HG03159 (cell line): Measurements from ENCODE around the gene WFDC1.

Experiments used
- ATAC-seq: cut with Tn5 transposase; IDR thresholded peaks from one replicate; pipeline ENCODE4 v1.9.1; 2021; ENCODE audit warnings: mild to moderate bottlenecking, moderate library complexity; ENCODE audit not compliant: unreplicated experiment

WFDC1 gene

DNA sequence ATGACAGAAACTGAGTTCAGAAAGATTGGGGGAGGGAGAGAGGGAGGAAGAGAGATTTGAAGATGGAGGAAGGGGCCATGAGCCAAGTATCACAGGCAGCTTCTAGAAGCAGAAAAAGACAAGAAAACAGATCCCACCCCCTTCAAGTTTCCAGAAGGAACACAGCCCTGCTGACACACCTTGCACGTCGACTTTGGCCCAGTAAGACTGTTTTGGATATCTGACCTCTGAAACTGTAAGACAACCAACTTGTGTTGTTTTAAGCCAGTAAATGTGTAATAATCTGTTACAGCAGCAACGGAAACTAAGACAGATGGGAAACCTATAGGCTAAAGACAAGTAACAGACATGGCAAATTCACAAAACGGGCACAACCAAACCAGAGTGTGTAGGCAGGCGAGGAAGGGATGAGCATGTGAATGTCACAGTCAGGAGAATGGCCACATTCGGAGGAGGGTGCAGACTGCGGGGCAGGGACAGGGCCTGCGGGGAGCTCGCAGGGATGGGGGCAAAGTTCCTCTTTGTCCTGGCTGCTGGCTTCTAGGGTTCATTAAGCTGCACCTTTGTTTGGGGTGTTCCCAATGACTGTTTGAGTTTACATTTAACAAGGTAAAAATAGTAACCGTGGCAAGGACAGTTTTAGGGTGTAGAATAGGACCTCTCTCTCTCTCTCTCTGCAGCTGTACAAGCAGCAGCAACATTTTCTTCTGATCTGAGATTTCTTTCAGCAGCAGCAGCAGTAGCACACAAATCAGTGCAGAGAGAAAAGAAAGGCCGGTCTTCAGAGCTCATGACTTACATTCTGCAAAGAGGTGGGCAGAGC, 55.4 kb downstream of the WFDC1 start:
- ATAC-seq, result no peak

- no peak for ATAC-seq
These were observed 56.2 kb downstream of the WFDC1 start for GRCh38 chr16:84350685-84351400.

DNA sequence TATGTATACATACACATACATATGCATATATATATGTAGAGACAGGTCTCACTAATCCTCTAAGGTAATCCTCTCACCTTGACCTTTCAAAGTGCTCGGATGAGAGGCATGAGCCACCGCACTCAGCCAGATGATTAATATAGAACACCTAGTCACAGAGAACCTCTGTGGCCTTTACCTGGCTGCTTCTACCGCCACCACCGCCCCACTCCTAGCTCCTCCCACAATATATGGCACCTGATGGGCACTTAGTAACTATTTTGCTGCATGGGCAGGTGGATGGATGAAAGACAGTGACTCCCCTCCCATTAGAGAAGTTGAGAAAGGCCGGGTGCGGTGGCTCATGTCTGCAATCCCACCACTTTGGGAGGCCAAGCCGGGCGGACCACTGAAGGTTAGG, 57.0 kb downstream of the WFDC1 start:
- ATAC-seq, result no peak

- no peak for ATAC-seq
These were observed 59.6 kb downstream of the WFDC1 start for GRCh38 chr16:84354306-84354705.

GRCh38 chr16:84355149-84355548, 60.5 kb downstream of the WFDC1 start:
- no peak for ATAC-seq

- ATAC-seq, result no peak
These were observed 61.5 kb downstream of the WFDC1 start for GRCh38 chr16:84356176-84356575.

DNA sequence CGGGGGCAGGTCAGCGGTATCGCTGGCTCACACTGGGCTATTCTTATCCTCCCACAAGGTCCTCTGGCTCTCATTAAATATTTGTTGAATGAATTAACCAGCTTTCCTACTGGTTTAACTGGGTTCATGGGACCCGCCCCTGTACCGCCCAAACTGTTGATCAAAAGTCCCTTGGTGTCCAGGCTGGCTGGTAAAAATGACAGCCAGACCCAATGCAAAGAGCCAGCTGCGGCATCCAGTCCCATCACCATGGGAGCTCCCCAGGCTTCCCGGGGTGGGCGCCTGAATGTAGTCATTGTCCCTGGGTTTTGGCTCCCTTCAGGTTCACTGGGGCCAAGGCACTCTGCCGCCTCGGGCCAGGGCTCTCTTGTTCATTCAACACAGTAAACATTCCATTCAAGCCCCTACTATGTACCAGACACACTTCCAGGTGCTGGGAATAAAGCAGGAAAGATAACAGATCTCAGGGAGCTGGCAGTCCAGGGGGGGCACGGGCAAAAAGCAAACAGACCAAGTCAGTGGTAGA, 62.0 kb downstream of the WFDC1 start:
- ATAC-seq, result no peak

DNA sequence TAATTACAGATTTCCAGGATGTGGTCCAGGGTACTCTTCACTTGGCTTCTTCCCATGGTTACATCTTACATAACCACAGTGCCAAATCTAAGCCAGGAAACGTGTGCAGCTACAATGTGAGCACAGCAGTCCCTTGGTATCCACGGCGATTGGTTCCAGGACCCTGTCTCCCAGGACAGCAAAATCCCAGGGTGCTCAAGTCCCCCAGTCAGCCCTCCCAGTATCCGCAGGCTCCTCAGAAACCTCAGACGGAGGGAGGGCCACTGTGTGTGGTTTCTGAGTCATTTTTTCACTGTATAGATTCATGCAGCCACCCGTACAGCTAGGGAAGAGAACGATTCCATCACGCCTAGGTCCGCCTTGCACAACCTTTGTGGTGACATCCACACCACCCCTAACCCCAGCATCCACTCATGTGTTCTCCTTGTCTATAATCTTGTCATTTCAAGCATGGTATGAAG, 62.5 kb downstream of the WFDC1 start:
- no peak for ATAC-seq

DNA sequence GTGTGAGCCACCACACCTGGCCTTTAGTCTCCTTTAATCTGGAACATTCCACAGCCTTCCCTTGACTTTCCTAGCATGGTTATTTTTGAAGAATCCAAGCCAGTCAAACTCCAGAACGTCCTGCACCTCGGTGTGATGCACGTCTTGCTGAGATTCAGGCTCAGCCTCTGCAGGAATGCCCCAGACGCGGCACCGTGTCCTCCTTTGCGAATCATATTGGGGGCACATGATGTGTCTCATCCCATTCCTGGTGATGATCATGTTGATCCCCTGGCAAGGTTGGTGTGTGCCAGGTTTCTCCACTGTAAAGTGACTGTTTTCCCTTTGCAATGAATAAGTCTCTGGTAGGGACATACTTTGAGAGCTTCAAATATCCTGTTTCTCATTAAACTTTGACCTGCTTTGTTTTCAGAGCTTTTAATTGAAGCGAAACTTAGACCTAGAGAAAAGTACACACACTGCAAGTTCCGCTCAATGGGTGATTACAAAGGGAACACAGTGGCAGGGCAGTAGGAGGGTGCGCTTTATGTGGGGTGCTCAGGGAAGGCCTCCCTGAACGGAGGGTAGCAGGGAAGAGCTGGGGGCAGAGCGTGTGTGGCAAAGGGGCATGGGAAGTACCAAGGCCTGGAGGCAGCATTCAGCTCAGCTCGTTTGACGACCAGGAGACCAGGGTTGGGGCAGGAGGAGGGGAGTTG, 64.1 kb downstream of the WFDC1 start:
- no peak for ATAC-seq

GRCh38 chr16:84359326-84359725, 64.6 kb downstream of the WFDC1 start:
- ATAC-seq, result no peak

DNA sequence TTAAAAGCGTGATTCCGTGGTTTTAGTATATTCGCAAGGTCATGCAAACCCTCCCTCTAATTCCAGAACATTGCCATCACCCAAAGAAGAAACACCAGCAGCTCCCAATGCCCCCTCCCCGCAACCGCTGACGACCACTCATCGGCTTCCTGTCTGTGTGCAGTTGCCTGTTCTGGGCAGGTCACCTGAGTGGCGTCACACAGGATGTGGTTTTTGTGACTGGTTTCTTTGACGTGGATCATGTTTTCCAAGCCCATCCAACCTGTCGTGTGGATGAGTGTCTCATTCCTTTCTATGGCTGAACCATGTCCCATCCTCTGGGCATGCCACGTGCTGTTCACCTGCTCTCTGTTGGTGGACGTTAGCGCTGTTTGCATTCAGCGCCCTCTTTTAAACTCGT, 65.5 kb downstream of the WFDC1 start:
- ATAC-seq, result no peak

DNA sequence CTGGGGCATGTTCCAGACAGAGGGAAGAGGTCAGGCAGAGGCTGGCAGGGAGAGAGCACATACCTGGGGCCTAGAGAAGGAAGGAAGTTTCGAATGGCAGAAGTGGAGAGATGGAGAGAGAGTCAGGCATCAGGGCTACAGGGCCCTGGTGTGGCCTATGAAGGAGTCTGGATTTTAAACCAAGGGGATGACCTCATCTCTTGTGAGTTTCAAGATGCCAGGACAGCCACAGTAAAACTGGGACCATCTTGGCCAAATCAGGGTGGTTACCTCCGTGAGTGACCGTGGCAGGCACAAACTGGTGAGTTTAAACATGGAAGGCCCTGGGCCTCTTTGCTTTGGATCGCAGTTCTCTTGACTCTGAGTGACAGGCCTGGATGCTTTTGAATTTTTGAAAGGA, 66.1 kb downstream of the WFDC1 start:
- no peak for ATAC-seq

DNA sequence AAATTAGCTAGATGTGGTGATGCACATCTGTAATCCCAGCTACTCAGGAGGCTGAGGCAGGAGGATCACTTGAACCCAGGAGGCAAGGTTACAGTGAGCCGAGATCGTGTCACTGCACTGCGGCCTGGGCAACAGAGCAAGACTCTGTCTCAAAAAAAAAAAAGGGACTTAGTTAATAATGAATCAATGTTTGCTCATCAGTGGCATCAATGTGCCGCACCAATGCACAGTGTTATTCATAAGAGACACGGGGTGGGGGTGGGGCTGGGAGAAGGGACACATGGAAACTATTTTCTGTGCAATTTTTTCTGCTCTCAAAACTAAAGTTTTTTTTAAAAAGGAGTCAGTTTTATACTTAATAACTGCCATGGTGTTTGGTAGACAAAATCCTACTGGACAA, 66.9 kb downstream of the WFDC1 start:
- no peak for ATAC-seq

DNA sequence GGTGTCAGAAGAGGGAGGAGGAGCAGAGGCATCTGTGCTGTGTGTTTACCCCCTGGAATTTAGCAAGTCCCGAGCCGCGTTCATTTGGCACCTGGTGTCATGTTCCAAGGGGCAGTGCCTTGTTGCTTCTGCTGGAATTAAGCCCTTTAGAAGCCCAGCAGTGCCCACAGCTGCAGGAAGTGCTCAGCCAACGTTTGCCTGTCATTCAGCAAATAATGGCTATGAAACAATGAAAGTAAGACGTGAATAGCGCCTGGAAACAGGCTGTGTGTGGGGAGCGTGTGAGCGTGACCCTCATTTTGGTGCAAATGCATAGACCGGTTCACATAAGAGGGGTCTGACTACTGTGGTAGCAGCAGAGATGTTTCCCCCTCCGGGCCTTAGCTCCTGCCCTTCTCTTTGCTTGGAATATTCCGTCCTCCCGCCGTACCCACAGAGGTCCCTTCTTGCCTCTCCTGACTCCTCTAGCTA, 67.8 kb downstream of the WFDC1 start:
- no peak for ATAC-seq

- ATAC-seq, result no peak
These were observed 71.5 kb downstream of the WFDC1 start for GRCh38 chr16:84366208-84366607.

DNA sequence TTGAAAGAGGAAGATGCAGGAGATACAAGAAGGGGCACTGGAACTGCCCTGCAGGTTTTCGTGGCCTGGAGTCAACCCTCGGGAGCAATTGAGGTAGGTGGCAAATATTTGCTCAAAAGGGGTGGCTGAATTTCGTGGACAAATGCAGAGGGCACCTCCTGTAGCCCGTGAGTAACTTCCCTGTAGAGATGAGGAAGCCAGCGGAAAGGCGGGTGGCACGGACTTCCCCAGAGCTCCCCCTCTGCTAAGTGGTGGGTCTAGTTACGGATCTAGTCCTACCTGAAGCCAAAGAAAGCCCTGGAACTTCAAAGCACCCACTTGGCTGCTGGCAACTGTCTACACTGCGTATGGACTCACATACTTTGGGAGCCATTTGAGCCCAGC, 72.6 kb downstream of the WFDC1 start:
- no peak for ATAC-seq

DNA sequence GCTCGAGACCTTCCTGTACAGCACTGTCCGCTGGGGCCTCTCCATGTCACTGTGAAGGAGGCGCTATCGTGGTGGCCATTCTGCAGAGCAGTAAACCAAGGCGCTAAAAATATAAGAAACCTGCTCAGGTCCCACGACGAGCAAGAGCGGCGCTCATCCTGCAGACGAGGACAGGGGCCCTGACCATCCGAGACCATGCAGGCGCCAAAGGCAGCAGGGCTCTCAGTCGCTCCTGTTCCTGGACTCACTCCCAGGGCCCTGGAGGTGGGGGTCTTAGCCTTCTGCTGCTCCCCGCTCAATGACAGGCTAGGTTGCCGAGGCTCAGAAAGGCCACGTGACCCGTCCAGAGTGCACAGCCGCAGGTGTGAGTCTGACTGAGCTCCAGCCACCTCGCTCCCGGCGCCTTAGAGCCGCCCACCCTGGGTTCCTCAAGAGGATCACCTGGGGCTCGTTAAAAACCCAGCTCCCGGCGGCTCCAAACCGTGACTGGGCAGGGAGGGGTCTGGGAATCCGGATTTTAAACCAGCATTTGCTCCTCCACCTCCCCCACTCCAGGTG, 73.2 kb downstream of the WFDC1 start:
- no peak for ATAC-seq

GRCh38 chr16:84368308-84368996, 73.8 kb downstream of the WFDC1 start, which contains the start of gene ATP2C2:
TSS of gene ATP2C2 (plus strand) at chr16:84368538. CDS start at chr16:84368616, 78 bp downstream.
- no peak for ATAC-seq

GRCh38 chr16:84369105-84369504, 74.4 kb downstream of the WFDC1 start:
- no peak for ATAC-seq

- ATAC-seq, result no peak
These were observed 75.4 kb downstream of the WFDC1 start for GRCh38 chr16:84369938-84370627.
